ENCODE data around the gene TBX1. TPM values are rescaled to one million over a fixed set of nuclear protein-coding genes. Genes with fewer than 3 reads are reported as not detected.
A peak's percentile ranks its signal among the peaks of the same experiment; 100 is the strongest.

Gene TBX1
- total and polyA plus RNA-seq, 7 donors: 18.2 to 112 (median 80.8) TPM

DNA sequence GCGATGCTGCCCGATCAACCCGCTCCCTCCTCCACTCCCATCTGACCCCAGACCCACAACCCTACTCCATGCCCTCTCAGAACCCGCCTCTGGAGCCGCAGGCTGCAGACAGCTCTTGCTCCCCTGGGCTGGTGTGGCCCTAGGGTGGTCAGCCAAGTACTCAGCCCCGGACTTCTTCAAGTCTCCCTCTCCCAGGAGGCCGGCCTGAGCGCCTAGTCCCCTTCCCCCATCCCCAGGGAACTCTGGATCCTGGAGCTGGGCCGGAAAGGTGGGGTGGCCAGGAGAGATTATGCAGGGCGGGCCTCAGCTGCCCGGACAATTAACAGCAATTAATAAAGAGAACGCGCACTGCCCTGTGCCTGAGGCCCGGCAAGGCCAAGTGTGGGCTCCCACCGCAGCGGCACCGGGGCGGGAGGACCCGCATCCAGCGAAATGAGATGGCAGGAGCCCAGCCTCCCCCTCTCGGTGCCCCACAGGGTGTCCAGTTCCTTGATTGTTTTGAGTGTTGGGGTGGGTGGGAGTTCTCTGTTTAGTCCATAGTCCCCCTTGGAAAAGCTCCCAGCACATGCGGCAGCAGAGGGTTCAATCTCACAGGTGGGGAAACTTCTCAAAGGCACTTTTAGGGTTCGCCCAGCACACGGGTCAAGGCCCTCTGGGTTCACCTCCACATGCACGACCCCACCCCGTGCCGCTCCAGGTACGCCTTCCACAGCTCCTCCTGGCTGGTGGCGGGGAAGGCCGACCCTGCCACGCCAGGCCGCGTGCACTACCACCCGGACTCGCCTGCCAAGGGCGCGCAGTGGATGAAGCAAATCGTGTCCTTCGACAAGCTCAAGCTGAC lies 3.1 kb downstream of the TBX1 start:
- WGBS, 3 donors: 74 to 81% (median 78%) methylated on average over 39 of the region's 39 CpGs
- no peak for ATAC-seq
- Histone ChIP-seq H3K4me1 (peaks cover 11% of the 10 kb centered on the region), H3K36me3 (ENCODE audit: insufficient read depth in 1 of 2, low read depth in 1 of 2) (peaks cover 0 to 26% of the 10 kb centered on the region in 2 donors), H3K27me3 (ENCODE audit: insufficient read depth in 3 of 3, low read length in 2 of 3) (peaks cover 0 to 21% (median 0%) of the 10 kb centered on the region in 3 donors), H3K27ac (no peak overlapping the region), H3K9me3 (no peaks in the 10 kb centered on the region), H3K4me3 (no peak overlapping the region)
- intact Hi-C loops (cut with DNase I): loop anchor here in 1 of 2 donors (2.0 kb wide), 1 partner anchor 15 kb away; no protein-coding TSS in a partner anchor
- TF ChIP-seq, protein P1, sequence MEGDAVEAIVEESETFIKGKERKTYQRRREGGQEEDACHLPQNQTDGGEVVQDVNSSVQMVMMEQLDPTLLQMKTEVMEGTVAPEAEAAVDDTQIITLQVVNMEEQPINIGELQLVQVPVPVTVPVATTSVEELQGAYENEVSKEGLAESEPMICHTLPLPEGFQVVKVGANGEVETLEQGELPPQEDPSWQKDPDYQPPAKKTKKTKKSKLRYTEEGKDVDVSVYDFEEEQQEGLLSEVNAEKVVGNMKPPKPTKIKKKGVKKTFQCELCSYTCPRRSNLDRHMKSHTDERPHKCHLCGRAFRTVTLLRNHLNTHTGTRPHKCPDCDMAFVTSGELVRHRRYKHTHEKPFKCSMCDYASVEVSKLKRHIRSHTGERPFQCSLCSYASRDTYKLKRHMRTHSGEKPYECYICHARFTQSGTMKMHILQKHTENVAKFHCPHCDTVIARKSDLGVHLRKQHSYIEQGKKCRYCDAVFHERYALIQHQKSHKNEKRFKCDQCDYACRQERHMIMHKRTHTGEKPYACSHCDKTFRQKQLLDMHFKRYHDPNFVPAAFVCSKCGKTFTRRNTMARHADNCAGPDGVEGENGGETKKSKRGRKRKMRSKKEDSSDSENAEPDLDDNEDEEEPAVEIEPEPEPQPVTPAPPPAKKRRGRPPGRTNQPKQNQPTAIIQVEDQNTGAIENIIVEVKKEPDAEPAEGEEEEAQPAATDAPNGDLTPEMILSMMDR (IDR thresholded peaks at IDR 0.05): no peak
- no peak for DNase-seq

DNA sequence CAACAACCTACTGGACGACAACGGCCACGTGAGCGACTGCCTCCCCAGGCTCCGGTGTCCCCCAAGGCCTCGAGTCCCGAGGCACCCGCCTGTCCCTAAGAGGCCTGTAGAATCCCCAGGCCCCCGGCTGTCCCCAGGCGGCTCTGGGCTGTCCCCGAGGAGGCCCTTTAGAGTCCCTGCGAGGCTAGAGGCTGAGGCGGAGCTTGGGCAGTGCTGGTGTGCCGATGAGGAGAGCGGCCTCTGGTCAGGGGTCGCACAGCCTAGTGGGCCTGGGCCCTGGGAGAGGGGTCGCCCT lies 3.7 kb downstream of the TBX1 start:
- peaks cover 11% of the 10 kb centered on the region for H3K4me1 ChIP-seq
- no peaks in the 10 kb centered on the region for H3K9me3 ChIP-seq
- intact Hi-C loops (cut with DNase I): no loop called here
- H3K4me3 ChIP-seq: no peak overlapping the region
- no peak overlapping the region for H3K27ac ChIP-seq
- whole genome bisulfite sequencing, 3 donors: 80 to 91% (median 87%) methylated on average over 17 of the region's 17 CpGs
- DNase-seq (no peak), ATAC-seq (no peak)
- H3K36me3 ChIP-seq (ENCODE audit: insufficient read depth in 1 of 2, low read depth in 1 of 2): peaks cover 0 to 26% of the 10 kb centered on the region in 2 donors
- TF ChIP-seq, protein P1 (IDR thresholded peaks at IDR 0.05): no peak
- peaks cover 0 to 17% (median 0%) of the 10 kb centered on the region in 3 donors for H3K27me3 ChIP-seq (ENCODE audit: insufficient read depth in 3 of 3, low read length in 2 of 3)

DNA sequence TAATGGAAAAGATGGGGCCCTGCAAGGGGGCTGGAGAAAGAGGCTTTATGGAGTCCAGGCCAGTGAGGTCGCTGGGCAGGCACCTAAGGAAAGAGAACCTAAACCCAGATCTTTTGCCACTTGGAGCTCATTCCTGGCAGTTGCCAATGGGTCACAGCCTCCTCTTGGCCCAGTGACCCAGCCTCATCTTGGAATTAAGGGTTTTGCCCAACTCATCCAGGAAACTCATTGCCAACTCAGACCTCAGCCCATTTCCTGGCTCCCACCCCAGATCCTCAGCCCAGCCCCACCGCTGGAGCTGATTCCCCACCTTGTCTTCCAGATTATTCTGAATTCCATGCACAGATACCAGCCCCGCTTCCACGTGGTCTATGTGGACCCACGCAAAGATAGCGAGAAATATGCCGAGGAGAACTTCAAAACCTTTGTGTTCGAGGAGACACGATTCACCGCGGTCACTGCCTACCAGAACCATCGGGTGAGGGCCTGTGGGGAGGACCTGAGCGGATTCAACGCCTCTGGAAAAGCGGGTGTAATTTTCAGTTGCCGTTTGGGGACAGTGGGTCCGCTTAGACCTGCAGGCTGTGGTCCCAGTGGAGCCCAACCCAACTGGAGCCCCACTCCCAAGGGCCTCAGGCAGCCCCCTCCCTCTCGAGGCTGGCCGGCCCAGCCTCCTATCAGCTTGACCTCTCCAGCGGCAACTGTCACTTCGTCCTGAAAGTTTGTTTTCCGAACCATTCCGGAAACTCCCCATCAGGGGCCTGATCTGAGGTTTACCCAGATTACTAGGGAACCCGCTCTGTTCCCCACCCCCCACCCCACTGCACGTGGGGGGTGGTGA lies 4.3 kb downstream of the TBX1 start:
- Histone ChIP-seq H3K27ac (no peak overlapping the region), H3K4me3 (no peak overlapping the region), H3K4me1 (peaks cover 6% of the 10 kb centered on the region), H3K9me3 (no peaks in the 10 kb centered on the region), H3K27me3 (ENCODE audit: insufficient read depth in 3 of 3, low read length in 2 of 3) (peaks cover 0 to 14% (median 0%) of the 10 kb centered on the region in 3 donors), H3K36me3 (ENCODE audit: insufficient read depth in 1 of 2, low read depth in 1 of 2) (peaks cover 0 to 30% of the 10 kb centered on the region in 2 donors)
- intact Hi-C loops (cut with DNase I): no loop called here
- no peak for ATAC-seq
- DNase-seq: no peak
- TF ChIP-seq, protein P1 (IDR thresholded peaks at IDR 0.05): no peak
- WGBS, 3 donors: 76 to 80% (median 78%) methylated on average over 24 to 25 of the region's 25 CpGs

DNA sequence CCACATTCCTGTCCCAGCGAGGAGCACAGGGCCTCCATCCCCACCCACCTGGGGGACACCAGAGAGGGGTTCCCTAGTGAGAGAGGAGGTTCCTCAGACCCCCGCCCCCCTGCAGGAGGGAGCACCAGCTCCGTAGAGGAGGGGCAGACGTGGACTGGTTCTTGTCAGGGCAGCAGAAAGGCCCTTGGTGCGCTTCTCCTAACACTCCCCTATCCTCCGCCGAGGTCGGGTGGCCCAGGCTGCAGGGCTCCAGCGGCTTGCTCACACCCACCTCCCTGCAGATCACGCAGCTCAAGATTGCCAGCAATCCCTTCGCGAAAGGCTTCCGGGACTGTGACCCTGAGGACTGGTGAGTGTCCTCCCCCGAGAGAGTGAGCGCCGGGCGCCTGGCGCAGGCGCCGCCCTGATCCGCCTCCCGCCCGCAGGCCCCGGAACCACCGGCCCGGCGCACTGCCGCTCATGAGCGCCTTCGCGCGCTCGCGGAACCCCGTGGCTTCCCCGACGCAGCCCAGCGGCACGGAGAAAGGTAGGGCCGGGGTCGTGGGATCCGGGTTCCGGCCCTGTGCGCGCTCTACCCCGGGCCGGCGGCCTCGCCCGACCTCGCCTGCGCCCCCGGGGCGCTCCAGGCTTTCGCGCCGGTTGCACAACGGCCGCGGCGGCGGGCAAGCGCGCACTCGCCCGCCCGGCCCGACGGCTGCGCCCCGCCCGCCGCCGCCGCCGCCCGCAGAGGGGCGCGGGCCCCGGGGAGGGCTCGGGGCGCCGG lies 5.1 kb downstream of the TBX1 start:
- H3K36me3 ChIP-seq (ENCODE audit: insufficient read depth in 1 of 2, low read depth in 1 of 2): peaks cover 0 to 30% of the 10 kb centered on the region in 2 donors
- TF ChIP-seq, protein P1 (IDR thresholded peaks at IDR 0.05): no peak
- DNase-seq (no peak), ATAC-seq (no peak)
- H3K4me3 ChIP-seq: peak overlapping the region; percentile 28
- H3K27me3 ChIP-seq (ENCODE audit: insufficient read depth in 3 of 3, low read length in 2 of 3): peaks cover 0 to 13% (median 0%) of the 10 kb centered on the region in 3 donors
- peaks cover 5% of the 10 kb centered on the region for H3K4me1 ChIP-seq
- 51 to 72% (median 62%) methylated on average over 71 to 83 of the region's 83 CpGs for WGBS, 3 donors
- H3K9me3 ChIP-seq: no peaks in the 10 kb centered on the region
- intact Hi-C loops (cut with DNase I): no loop called here
- H3K27ac ChIP-seq: no peak overlapping the region
